ENCODE measurements around the gene RASSF4. TPM values are rescaled to one million over a fixed set of nuclear protein-coding genes. Genes with fewer than 3 reads are reported as not detected.
A peak's percentile ranks its signal among the peaks of the same experiment; 100 is the strongest.

The RASSF4 gene
- total and polyA plus RNA-seq, 2 experiments from 2014 or later: 2.1 to 2.3 TPM

DNA sequence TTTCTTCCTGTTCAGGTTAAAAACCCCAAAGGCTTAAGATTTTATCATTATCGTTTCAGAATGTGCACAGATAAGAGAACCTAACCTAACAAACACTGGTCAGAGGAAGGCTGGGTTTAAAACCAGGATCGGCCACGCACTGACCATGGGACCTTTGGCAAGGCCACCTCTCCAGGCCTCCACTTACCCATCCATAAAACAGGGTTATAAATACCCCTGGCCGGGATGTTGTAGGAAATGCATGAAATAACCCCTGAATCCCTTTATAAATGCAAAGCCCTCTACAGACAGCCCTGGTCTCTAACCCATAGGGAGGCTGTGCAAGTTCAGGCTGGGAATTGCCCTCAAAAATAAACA, 18.6 kb downstream of the RASSF4 start:
- Histone ChIP-seq H3K9me3 (ENCODE audit: low read depth) (no peaks in the 10 kb centered on the region), H3K9ac (peak overlapping the region; percentile 70), H3K4me1 (ENCODE audit: insufficient read depth) (peaks cover 50% of the 10 kb centered on the region), H3K9me2 (ENCODE audit: insufficient read depth) (no peaks in the 10 kb centered on the region), H3K27me3 (replicated peaks; ENCODE audit: insufficient read depth) (no peaks in the 10 kb centered on the region), H3K27ac (peak overlapping the region; percentile 33), H4K20me1 (ENCODE audit: insufficient read depth) (no peaks in the 10 kb centered on the region), H3K4me3 (peak overlapping the region; percentile 65), H3K36me3 (ENCODE audit: low read depth) (no peaks in the 10 kb centered on the region), H3K79me2 (ENCODE audit: insufficient read depth) (no peaks in the 10 kb centered on the region), H3F3A (ENCODE audit: insufficient read depth) (peaks cover 18% of the 10 kb centered on the region; the same call in 1 of the 2 replicates), H2AFZ (peak overlapping the region; percentile 72), H3K4me2 (ENCODE audit: unreplicated experiment) (peak overlapping the region; percentile 87)
- TF ChIP-seq EZH2 (IDR thresholded peaks at IDR 0.05; ENCODE audit: insufficient read depth, poor library complexity, severe bottlenecking): no peak
- no peak for TF ChIP-seq EZH2phosphoT487 (IDR thresholded peaks at IDR 0.05; ENCODE audit: insufficient read depth, low read depth)
- WGBS, 2 experiments (ENCODE audit: low coverage in 1 of 2, low lambda C conversion rate in 2 of 2, missing lambda C conversion rate in 2 of 2): 64 to 71% methylated on average over 4 of the region's 4 CpGs
- in situ Hi-C loops (cut with MboI): loop anchor here (25.0 kb wide), 1 partner anchor 1316 kb away; no protein-coding TSS in a partner anchor
- no peak for DNase-seq

DNA sequence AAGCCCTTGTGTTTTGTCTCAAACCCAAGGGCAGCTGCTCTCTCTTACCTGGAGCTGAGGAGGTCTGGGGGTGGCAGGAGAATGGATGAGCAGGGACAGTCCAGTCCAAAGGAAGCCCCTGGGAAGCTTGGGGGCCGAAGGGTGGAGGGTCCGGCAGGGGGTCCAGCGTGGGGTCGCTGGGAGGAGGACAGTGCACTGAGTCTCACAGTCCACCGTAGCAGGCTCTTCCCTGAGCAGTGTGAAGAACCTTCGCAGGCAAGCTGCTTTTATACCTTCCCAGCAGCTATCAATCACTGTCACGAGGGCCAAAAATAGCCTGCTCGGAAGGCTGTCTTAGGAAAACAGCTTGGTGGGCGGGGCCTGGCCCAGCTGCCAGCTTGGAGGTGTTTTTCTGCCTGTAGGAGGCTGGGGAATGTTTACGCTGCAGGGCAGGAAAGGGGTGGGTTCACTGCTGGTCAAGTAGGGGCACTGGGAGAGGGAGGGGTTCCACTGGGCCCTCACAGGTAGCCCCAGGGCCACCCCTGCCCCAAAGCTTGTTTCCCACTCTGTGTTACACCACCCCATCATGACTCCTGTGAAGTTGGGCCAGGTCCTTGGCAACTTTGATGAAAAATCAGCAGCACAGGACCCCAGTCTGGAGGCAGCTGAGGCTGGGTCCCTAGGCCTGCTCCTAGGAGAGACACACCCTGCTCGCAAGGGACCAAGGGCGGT, 19.1 kb downstream of the RASSF4 start, which contains the start of gene DEPP1:
Gene DEPP1, minus strand, starts transcription at position 240 of the 711 bp plus-strand sequence. CDS start 779 bp downstream, outside the sequence.
- peak; percentile 88 for DNase-seq
- H3K9ac ChIP-seq: peak within 1 kb of the TSS; percentile 70
- H3K36me3 ChIP-seq (ENCODE audit: low read depth): no peaks in the 10 kb centered on the region
- no peak for TF ChIP-seq EZH2 (IDR thresholded peaks at IDR 0.05; ENCODE audit: insufficient read depth, poor library complexity, severe bottlenecking)
- TF ChIP-seq EZH2phosphoT487 (IDR thresholded peaks at IDR 0.05; ENCODE audit: insufficient read depth, low read depth): no peak
- H3K27ac ChIP-seq: peak within 1 kb of the TSS; percentile 33
- peak within 1 kb of the TSS; percentile 87 for H3K4me2 ChIP-seq (ENCODE audit: unreplicated experiment)
- 46% methylated on average over 12 of the region's 12 CpGs for WGBS, 2 experiments (ENCODE audit: low coverage in 1 of 2, low lambda C conversion rate in 2 of 2, missing lambda C conversion rate in 2 of 2)
- H3K27me3 ChIP-seq (replicated peaks; ENCODE audit: insufficient read depth): no peaks in the 10 kb centered on the region
- peak within 1 kb of the TSS; percentile 65 for H3K4me3 ChIP-seq
- H3K4me1 ChIP-seq (ENCODE audit: insufficient read depth): peaks cover 50% of the 10 kb centered on the region
- no peaks in the 10 kb centered on the region for H4K20me1 ChIP-seq (ENCODE audit: insufficient read depth)
- in situ Hi-C loops (cut with MboI): loop anchor here (25.0 kb wide), 1 partner anchor 1316 kb away; no protein-coding TSS in a partner anchor
- no peaks in the 10 kb centered on the region for H3K79me2 ChIP-seq (ENCODE audit: insufficient read depth)
- no peaks in the 10 kb centered on the region for H3K9me2 ChIP-seq (ENCODE audit: insufficient read depth)
- H3K9me3 ChIP-seq (ENCODE audit: low read depth): no peaks in the 10 kb centered on the region
- peaks cover 18% of the 10 kb centered on the region; the same call in 1 of the 2 replicates for H3F3A ChIP-seq (ENCODE audit: insufficient read depth)
- H2AFZ ChIP-seq: peak within 1 kb of the TSS; percentile 72

DNA sequence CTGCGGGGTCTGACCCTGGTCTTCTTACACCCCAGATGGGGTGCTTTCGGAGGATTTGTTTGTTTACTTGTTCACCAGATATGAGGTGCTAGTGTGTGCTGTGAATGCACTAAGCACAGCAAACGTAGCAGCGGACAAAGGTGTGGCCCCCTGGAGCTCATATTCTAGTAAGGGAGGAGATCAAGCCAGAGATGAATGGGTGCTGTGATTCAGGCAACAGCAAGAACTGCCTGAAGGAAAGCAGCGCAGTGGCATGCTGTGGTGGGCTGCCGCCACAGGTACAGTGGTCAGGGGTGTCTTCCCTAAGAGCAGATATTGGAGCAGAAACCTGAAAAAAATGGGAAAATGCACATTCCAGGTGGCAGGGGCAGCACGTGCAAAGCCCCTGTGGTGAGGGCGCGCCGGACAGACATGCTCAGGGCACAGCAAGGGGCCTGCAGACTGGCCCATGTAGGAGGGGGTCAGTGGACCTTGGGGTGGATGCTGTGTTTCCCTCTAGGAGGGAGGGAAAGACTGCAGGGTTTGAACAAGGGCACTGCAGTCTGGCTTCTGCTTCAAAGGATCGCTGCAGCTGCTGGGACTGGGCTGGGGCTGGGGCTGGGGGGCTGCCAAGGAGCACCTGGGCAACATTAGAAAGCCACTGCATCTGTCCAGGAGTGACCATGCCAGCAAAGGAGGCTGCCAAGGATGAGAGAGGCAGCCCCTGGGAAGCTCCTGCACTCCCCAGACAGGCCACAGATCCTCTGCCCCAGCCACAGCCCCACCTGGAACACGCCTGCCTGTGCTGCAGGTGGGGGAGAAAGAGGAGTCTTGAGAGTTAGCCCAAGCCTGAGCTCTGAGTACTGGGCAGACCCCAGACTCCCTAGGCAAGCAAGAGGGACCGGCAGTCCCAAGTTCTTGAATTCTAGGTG, 19.9 kb downstream of the RASSF4 start:
- Histone ChIP-seq H3K36me3 (ENCODE audit: low read depth) (no peaks in the 10 kb centered on the region), H3K4me3 (no peak overlapping the region), H3F3A (ENCODE audit: insufficient read depth) (peaks cover 18% of the 10 kb centered on the region; the same call in 1 of the 2 replicates), H3K9ac (peak overlapping the region; percentile 70), H3K79me2 (ENCODE audit: insufficient read depth) (no peaks in the 10 kb centered on the region), H3K9me2 (ENCODE audit: insufficient read depth) (no peaks in the 10 kb centered on the region), H3K9me3 (ENCODE audit: low read depth) (no peaks in the 10 kb centered on the region), H2AFZ (peak overlapping the region; percentile 72), H3K4me1 (ENCODE audit: insufficient read depth) (peaks cover 50% of the 10 kb centered on the region), H4K20me1 (ENCODE audit: insufficient read depth) (no peaks in the 10 kb centered on the region), H3K27me3 (replicated peaks; ENCODE audit: insufficient read depth) (no peaks in the 10 kb centered on the region), H3K27ac (peak overlapping the region; percentile 86), H3K4me2 (ENCODE audit: unreplicated experiment) (peak overlapping the region; percentile 87)
- in situ Hi-C loops (cut with MboI): loop anchor here (25.0 kb wide), 1 partner anchor 1317 kb away; no protein-coding TSS in a partner anchor
- 84 to 86% methylated on average over 12 to 13 of the region's 13 CpGs for WGBS, 2 experiments (ENCODE audit: low coverage in 1 of 2, low lambda C conversion rate in 2 of 2, missing lambda C conversion rate in 2 of 2)
- no peak for DNase-seq
- TF ChIP-seq EZH2phosphoT487 (IDR thresholded peaks at IDR 0.05; ENCODE audit: insufficient read depth, low read depth) (no peak), EZH2 (IDR thresholded peaks at IDR 0.05; ENCODE audit: insufficient read depth, poor library complexity, severe bottlenecking) (no peak)
